Loucy (cell line): ENCODE measurements around the gene TRIM37.

Experiments
- H2AFZ ChIP-seq: fragments of 200-600 bp; sonication (generic); 2 replicates; pipeline ENCODE4 v1.6.0; 2016; ENCODE audit warnings: antibody characterized with exemption, mild to moderate bottlenecking, low read length, moderate library complexity
- H3F3A ChIP-seq: fragments of 200-600 bp; 2 replicates; pipeline ENCODE4 v1.6.0; 2016; ENCODE audit warnings: antibody characterized with exemption, low read depth, mild to moderate bottlenecking
- H3K27me3 ChIP-seq: fragments of 200-600 bp; sonication (generic); 2 replicates; pipeline ENCODE4 v1.6.1; 2014; ENCODE audit warnings: low read length, mild to moderate bottlenecking; ENCODE audit not compliant: insufficient read depth, poor library complexity, severe bottlenecking
- H3K36me3 ChIP-seq: fragments of 200-600 bp; sonication (generic); 2 replicates; pipeline ENCODE4 v1.6.1; 2016; ENCODE audit warnings: low read length; ENCODE audit not compliant: insufficient read depth
- H3K4me1 ChIP-seq: fragments of 200-600 bp; sonication (generic); 2 replicates; pipeline ENCODE4 v1.5.1; 2014; ENCODE audit warnings: low read length, mild to moderate bottlenecking; ENCODE audit not compliant: insufficient read depth, poor library complexity, severe bottlenecking
- H3K4me2 ChIP-seq: fragments of 200-600 bp; sonication (generic); 2 replicates; pipeline ENCODE4 v1.6.0; 2014; ENCODE audit warnings: antibody characterized with exemption, low read length, low read depth, mild to moderate bottlenecking; ENCODE audit not compliant: poor library complexity, severe bottlenecking
- H3K4me3 ChIP-seq: fragments of 200-600 bp; sonication (generic); 2 replicates; pipeline ENCODE4 v1.5.1; 2014; ENCODE audit warnings: low read length, mild to moderate bottlenecking, mixed read lengths; ENCODE audit not compliant: poor library complexity, severe bottlenecking
- H3K79me2 ChIP-seq: fragments of 200-600 bp; sonication (generic); 2 replicates; pipeline ENCODE4 v1.6.1; 2014; ENCODE audit warnings: low read length; ENCODE audit not compliant: insufficient read depth
- H3K9ac ChIP-seq: fragments of 200-600 bp; sonication (generic); 2 replicates; pipeline ENCODE4 v1.6.0; 2014; ENCODE audit warnings: mild to moderate bottlenecking, low read depth, low read length, moderate library complexity; ENCODE audit not compliant: poor library complexity, severe bottlenecking
- H3K9me2 ChIP-seq: fragments of 200-600 bp; sonication (generic); replicated peaks from 2 replicates; pipeline ENCODE4 v1.6.1; 2016; ENCODE audit warnings: low read depth, low read length, mixed read lengths
- H3K9me3 ChIP-seq: fragments of 200-600 bp; sonication (generic); 2 replicates; pipeline ENCODE4 v1.6.1; 2014; ENCODE audit warnings: mild to moderate bottlenecking, antibody characterized with exemption, low read length, low read depth; ENCODE audit not compliant: insufficient read depth
- H4K20me1 ChIP-seq: fragments of 200-600 bp; sonication (generic); 2 replicates; pipeline ENCODE4 v1.6.0; 2014; ENCODE audit warnings: antibody characterized with exemption, low read length, mild to moderate bottlenecking; ENCODE audit not compliant: insufficient read depth, poor library complexity, severe bottlenecking
- CTCF ChIP-seq: fragments of 200-600 bp; sonication (generic); conservative IDR thresholded peaks from 2 replicates; pipeline ENCODE4 v1.5.1; 2014; ENCODE audit warnings: mild to moderate bottlenecking, antibody characterized with exemption, low read length
- EZH2phosphoT487 ChIP-seq: fragments of 200-600 bp; IDR thresholded peaks from 2 replicates; pipeline ENCODE4 v1.6.1; 2018; ENCODE audit warnings: antibody characterized with exemption, mild to moderate bottlenecking, moderate library complexity, borderline replicate concordance

TRIM37 gene

DNA sequence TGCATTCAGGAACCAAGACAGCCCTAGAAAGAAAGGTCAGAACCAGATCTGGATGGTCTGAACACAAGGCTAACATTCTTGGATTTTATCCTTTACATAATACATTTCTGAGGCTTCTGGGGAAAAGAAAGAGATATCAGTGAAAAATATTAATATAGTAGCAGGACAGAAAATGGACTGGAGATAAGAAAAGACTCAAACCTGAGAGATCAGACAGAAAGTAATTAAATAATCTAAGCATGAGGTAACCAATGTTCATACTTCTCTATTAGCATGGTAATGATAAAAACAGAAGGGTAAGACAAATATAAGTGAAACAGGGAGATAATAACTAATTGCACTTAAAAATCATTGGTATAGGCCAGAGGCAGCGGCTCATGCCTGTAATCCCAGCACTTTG, 5.5 kb downstream of the TRIM37 start:
- H3K4me1 ChIP-seq, result peaks cover 28% of the 10 kb centered on the region
- H3K27me3 ChIP-seq, result no peaks in the 10 kb centered on the region
- H3K9me3 ChIP-seq, result no peaks in the 10 kb centered on the region
- H3K9ac ChIP-seq, result no peak overlapping the region
- H3K9me2 ChIP-seq, result no peaks in the 10 kb centered on the region
- no peaks in the 10 kb centered on the region for H3F3A ChIP-seq
- no peak overlapping the region for H3K4me3 ChIP-seq
- H2AFZ ChIP-seq, result no peak overlapping the region
- H3K36me3 ChIP-seq, result peaks cover 8% of the 10 kb centered on the region; the same call in 1 of the 2 replicates
- no peak overlapping the region for H3K4me2 ChIP-seq
- peaks cover 26% of the 10 kb centered on the region for H4K20me1 ChIP-seq
- TF ChIP-seq EZH2phosphoT487 (no peak), CTCF (no peak)
- H3K79me2 ChIP-seq, result peaks cover 81% of the 10 kb centered on the region

GRCh38 chr17:59097876-59098275, 8.8 kb downstream of the TRIM37 start:
- Histone ChIP-seq H3K4me1 (peaks cover 6% of the 10 kb centered on the region), H3K9me3 (no peaks in the 10 kb centered on the region), H3K79me2 (peaks cover 78% of the 10 kb centered on the region), H4K20me1 (peaks cover 4% of the 10 kb centered on the region), H3K9me2 (no peaks in the 10 kb centered on the region), H3K36me3 (peaks cover 8% of the 10 kb centered on the region; the same call in 1 of the 2 replicates), H3F3A (no peaks in the 10 kb centered on the region), H3K27me3 (no peaks in the 10 kb centered on the region), H3K4me2 (no peak overlapping the region), H2AFZ (no peak overlapping the region), H3K4me3 (no peak overlapping the region), H3K9ac (no peak overlapping the region)
- TF ChIP-seq CTCF, result no peak
- TF ChIP-seq EZH2phosphoT487, result no peak

- no peak overlapping the region for H3K4me3 ChIP-seq
- H3K4me1 ChIP-seq, result no peaks in the 10 kb centered on the region
- H3K9me3 ChIP-seq, result no peaks in the 10 kb centered on the region
- H4K20me1 ChIP-seq, result no peaks in the 10 kb centered on the region
- H3K4me2 ChIP-seq, result no peak overlapping the region
- TF ChIP-seq CTCF, result no peak
- H3K36me3 ChIP-seq, result peaks cover 7% of the 10 kb centered on the region; the same call in 1 of the 2 replicates
- no peak overlapping the region for H3K9ac ChIP-seq
- H3F3A ChIP-seq, result no peaks in the 10 kb centered on the region
- H2AFZ ChIP-seq, result no peak overlapping the region
- H3K79me2 ChIP-seq, result peaks cover 59% of the 10 kb centered on the region
- no peaks in the 10 kb centered on the region for H3K9me2 ChIP-seq
- no peaks in the 10 kb centered on the region for H3K27me3 ChIP-seq
Observed at GRCh38 chr17:59094861-59095530, 11.7 kb downstream of the TRIM37 start.
